ENCODE results near the gene TMEM205. TPM values are rescaled to one million over a fixed set of nuclear protein-coding genes. Genes with fewer than 3 reads are reported as not detected.
"Not testable (repeated sequence)": the region's sequence is repeated elsewhere in the genome, so short reads cannot be mapped to it uniquely, and the experiment has no call there.

The TMEM205 gene
- total RNA-seq, 1 donor from 2014 or later: 57.2 TPM

DNA sequence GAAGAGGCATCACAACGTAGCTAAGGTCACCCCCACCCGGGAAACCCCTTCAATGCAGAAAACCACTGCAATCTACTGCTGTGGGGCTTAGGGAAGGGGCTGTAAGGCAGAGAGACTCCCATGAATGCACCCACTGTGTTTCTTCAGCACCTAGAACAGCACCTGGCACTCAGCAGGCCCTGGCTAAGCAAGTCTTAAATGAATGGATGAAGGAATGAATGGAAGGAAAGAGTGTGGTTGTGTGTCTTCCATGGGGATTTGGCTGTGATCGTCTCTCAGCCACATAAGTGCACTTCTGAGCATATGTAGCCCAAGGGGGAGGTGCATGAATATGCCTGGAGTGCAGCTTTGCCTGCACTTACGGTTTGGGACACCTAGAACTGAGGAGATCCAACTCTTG lies 3.1 kb upstream of the TMEM205 start:
- TF ChIP-seq CTCF (IDR thresholded peaks at IDR 0.05; ENCODE audit: unreplicated experiment): no peak
- Mint-ChIP-seq H3K36me3 (peaks cover 2% of the 10 kb centered on the region), H3K27ac (no peak overlapping the region), H3K4me3 (no peak overlapping the region), H3K4me1 (peaks cover 23% of the 10 kb centered on the region), H3K27me3 (ENCODE audit: low read depth) (peaks cover 3% of the 10 kb centered on the region), H3K9me3 (peaks cover 10% of the 10 kb centered on the region)
- no peak for DNase-seq (ENCODE audit: low spot score in 2 of 2, unreplicated experiment in 2 of 2)

DNA sequence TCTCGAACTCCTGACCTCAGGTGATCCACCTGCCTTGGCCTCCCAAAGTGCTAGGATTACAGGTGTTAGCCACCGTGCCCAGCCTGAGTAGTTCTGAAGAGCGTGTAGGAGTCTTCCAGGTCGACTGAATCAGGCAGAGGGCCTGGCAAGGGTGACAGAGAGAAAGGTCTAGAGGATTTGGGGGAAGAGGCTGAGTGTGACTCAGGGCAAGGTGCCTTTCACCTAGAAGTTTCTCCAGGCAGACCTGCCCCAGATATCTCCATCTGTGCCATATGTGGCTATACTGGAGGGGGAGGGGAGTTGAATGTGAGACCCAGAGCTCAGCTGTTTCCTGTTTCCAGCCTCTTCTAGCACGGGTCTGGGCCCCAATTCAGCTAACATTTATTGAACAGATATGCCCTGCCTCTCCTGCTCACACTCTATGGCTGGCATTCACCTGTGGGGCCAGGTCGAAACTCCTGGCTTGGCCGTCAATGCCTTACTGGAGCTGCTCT lies 1.5 kb upstream of the TMEM205 start:
- Mint-ChIP-seq H3K9me3 (peaks cover 10% of the 10 kb centered on the region), H3K27ac (peak overlapping the region; percentile 94), H3K27me3 (ENCODE audit: low read depth) (peaks cover 3% of the 10 kb centered on the region), H3K4me1 (peaks cover 23% of the 10 kb centered on the region), H3K4me3 (peak overlapping the region; percentile 97), H3K36me3 (peaks cover 3% of the 10 kb centered on the region)
- TF ChIP-seq CTCF (IDR thresholded peaks at IDR 0.05; ENCODE audit: unreplicated experiment): no peak
- DNase-seq (ENCODE audit: low spot score in 2 of 2, unreplicated experiment in 2 of 2): no peak

DNA sequence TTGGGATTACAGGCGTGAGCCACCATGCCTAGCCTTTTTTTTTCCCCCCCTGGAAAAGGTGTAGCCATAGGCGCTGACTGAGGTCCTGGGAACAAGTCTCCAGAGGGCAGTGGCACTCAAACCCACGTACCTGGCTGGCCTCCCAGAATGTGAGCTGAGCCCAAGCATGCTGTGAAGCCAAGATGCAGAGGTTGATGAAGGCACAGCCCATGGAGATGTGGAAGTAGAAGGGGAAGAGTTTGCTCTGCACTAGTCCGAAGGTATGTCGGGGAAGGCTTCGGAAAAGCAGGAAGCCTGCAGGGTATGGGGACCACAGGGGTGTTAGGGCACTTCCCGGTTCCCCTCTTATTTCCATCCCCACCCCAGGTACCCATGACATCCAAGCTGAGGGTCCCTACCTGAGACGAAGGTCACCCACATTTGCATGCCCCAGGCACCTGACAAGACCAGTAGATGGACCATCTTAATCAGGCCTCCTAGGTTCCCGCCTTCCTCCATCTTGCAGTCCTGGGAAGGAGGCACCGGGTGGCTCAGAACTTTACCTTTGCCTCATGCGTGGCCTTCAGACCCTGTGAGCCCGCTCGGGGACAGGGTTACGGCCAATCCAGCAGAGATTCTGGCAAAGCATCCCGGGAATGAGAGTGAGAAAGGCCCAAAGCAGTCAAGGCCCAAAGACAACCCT lies 805 bp downstream of the TMEM205 start:
- Mint-ChIP-seq H3K4me3 (peak overlapping the region; percentile 97), H3K36me3 (peaks cover 6% of the 10 kb centered on the region), H3K27ac (peak overlapping the region; percentile 94), H3K9me3 (peaks cover 10% of the 10 kb centered on the region), H3K27me3 (ENCODE audit: low read depth) (no peaks in the 10 kb centered on the region), H3K4me1 (peaks cover 23% of the 10 kb centered on the region)
- no peak for DNase-seq (ENCODE audit: low spot score in 2 of 2, unreplicated experiment in 2 of 2)
- no peak for TF ChIP-seq CTCF (IDR thresholded peaks at IDR 0.05; ENCODE audit: unreplicated experiment)

DNA sequence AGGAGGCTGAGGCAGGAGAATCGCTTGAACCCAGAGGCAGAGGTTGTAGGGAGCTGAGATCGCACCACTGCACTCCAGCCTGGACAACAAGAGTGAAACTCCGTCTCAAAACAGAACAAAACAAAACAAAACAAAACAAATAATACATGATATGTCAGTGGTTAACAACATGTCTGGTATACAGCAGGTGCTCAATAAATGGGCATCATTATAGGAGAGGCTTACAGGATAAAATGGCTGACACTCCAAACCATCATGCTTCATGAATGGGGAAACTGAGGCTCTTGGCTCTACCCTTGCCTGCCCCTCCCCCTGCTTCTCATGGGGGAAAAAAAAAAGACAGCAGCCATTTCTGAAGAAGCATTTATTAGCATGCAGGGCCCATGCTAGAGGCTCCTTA lies 3.6 kb downstream of the TMEM205 start:
- Mint-ChIP-seq H3K36me3 (peaks cover 4% of the 10 kb centered on the region), H3K4me3 (no peak overlapping the region), H3K9me3 (no peaks in the 10 kb centered on the region)

GRCh38 chr19:11340099-11340467 lies 6.0 kb downstream of the TMEM205 start:
- not testable (repeated sequence) for H3K9me3 Mint-ChIP-seq; H3K27me3 Mint-ChIP-seq (ENCODE audit: low read depth); H3K27ac Mint-ChIP-seq; DNase-seq (ENCODE audit: low spot score in 2 of 2, unreplicated experiment in 2 of 2)
- peak overlapping the region; percentile 87 for H3K4me3 Mint-ChIP-seq
- H3K36me3 Mint-ChIP-seq: peaks cover 22% of the 10 kb centered on the region
- peaks cover 14% of the 10 kb centered on the region for H3K4me1 Mint-ChIP-seq

More for the DNA sequence above, 3.6 kb downstream of the TMEM205 start:
- peaks cover 32% of the 10 kb centered on the region for H3K4me1 Mint-ChIP-seq
- DNase-seq (ENCODE audit: low spot score in 2 of 2, unreplicated experiment in 2 of 2): no peak
- H3K27me3 Mint-ChIP-seq (ENCODE audit: low read depth): no peaks in the 10 kb centered on the region
- TF ChIP-seq CTCF (IDR thresholded peaks at IDR 0.05; ENCODE audit: unreplicated experiment): no peak
- peak overlapping the region; percentile 30 for H3K27ac Mint-ChIP-seq

- Mint-ChIP-seq H3K27ac (peak within 1 kb of the TSS; percentile 50), H3K36me3 (peaks cover 24% of the 10 kb centered on the region), H3K4me3 (peak within 1 kb of the TSS; percentile 87), H3K4me1 (peaks cover 12% of the 10 kb centered on the region), H3K9me3 (no peaks in the 10 kb centered on the region), H3K27me3 (ENCODE audit: low read depth) (no peaks in the 10 kb centered on the region)
- no peak for TF ChIP-seq CTCF (IDR thresholded peaks at IDR 0.05; ENCODE audit: unreplicated experiment)
- peak; percentile 84 to 87 for DNase-seq (ENCODE audit: low spot score in 2 of 2, unreplicated experiment in 2 of 2)
Observed at GRCh38 chr19:11339254-11340098, 6.6 kb downstream of the TMEM205 start, which contains the start of gene RAB3D. TSS of gene RAB3D (minus strand) at chr19:11339657. CDS start at chr19:11337399, 2,258 bp downstream.

Measured in mesothelial cell of epicardium (in vitro differentiated cells).